Mesendoderm (in vitro differentiated cells): ENCODE results near the gene ARHGAP26.

Experiments
- DNase-seq: peaks from one replicate; pipeline ENCODE4 v3.0.0; 2013
- H2AK5ac ChIP-seq: 2 replicates; pipeline ENCODE4 v1.6.1; 2013; ENCODE audit warnings: low read length, inconsistent platforms
- H2BK120ac ChIP-seq: 2 replicates; pipeline ENCODE4 v1.6.1; 2013; ENCODE audit warnings: low read depth, mild to moderate bottlenecking, low read length, moderate library complexity, mixed read lengths
- H2BK15ac ChIP-seq: replicated peaks from 2 replicates; pipeline ENCODE4 v1.6.1; 2013; ENCODE audit warnings: low read depth, mild to moderate bottlenecking, moderate library complexity
- H2BK5ac ChIP-seq: 2 replicates; pipeline ENCODE4 v1.6.1; 2013; ENCODE audit warnings: low read length, inconsistent platforms
- H3K18ac ChIP-seq: 2 replicates; pipeline ENCODE4 v1.6.1; 2013; ENCODE audit warnings: mild to moderate bottlenecking, low read length, mixed read lengths
- H3K23ac ChIP-seq: one replicate; pipeline ENCODE4 v1.6.1; 2013; ENCODE audit warnings: low read length
- H3K27ac ChIP-seq: 2 replicates; pipeline ENCODE4 v1.5.1; 2013; ENCODE audit warnings: low read depth, mild to moderate bottlenecking, inconsistent platforms, low read length, moderate library complexity
- H3K27me3 ChIP-seq: 2 replicates; pipeline ENCODE4 v1.6.1; 2013; ENCODE audit warnings: low read length, control low read depth, mild to moderate bottlenecking, inconsistent platforms; ENCODE audit not compliant: insufficient read depth, poor library complexity
- H3K36me3 ChIP-seq: 2 replicates; pipeline ENCODE4 v1.6.1; 2013; ENCODE audit warnings: low read length, inconsistent platforms; ENCODE audit not compliant: control insufficient read depth, insufficient read depth
- H3K4ac ChIP-seq: one replicate; pipeline ENCODE4 v1.6.1; 2013; ENCODE audit warnings: low read depth, mild to moderate bottlenecking, low read length, moderate library complexity
- H3K4me1 ChIP-seq: 2 replicates; pipeline ENCODE4 v1.6.1; 2013; ENCODE audit warnings: low read depth, low read length, inconsistent platforms; ENCODE audit not compliant: control insufficient read depth
- H3K4me2 ChIP-seq: 2 replicates; pipeline ENCODE4 v1.6.1; 2013; ENCODE audit warnings: low read length
- H3K4me3 ChIP-seq: 2 replicates; pipeline ENCODE4 v1.5.1; 2013; ENCODE audit warnings: mild to moderate bottlenecking, low read length
- H3K56ac ChIP-seq: one replicate; pipeline ENCODE4 v1.6.1; 2013; ENCODE audit warnings: low read length
- H3K79me1 ChIP-seq: 2 replicates; pipeline ENCODE4 v1.6.1; 2013; ENCODE audit warnings: low read length, inconsistent platforms
- H3K79me2 ChIP-seq: 2 replicates; pipeline ENCODE4 v1.6.1; 2013; ENCODE audit warnings: mild to moderate bottlenecking, low read length; ENCODE audit not compliant: control insufficient read depth, insufficient read depth
- H3K9ac ChIP-seq: 2 replicates; pipeline ENCODE4 v1.6.1; 2013; ENCODE audit warnings: low read length, inconsistent platforms
- H4K5ac ChIP-seq: one replicate; pipeline ENCODE4 v1.6.1; 2013; ENCODE audit warnings: low read length
- H4K8ac ChIP-seq: one replicate; pipeline ENCODE4 v1.6.1; 2013; ENCODE audit warnings: low read depth, mild to moderate bottlenecking, control low read depth, low read length, moderate library complexity
- WGBS: extraction: QIAGEN DNeasy Blood & Tissue Kit; methylation state at CpG from one replicate; pipeline ENCODE4 v1.1.7; 2013; ENCODE audit warnings: low lambda C conversion rate, missing lambda C conversion rate; ENCODE audit not compliant: insufficient coverage; ENCODE audit errors: extremely low coverage; 5-methylcytosine and 5-hydroxymethylcytosine counted together

The ARHGAP26 gene

GRCh38 chr5:143080982-143081381 is 310.8 kb downstream of the ARHGAP26 start:
- no peak overlapping the region for H2BK120ac ChIP-seq

DNA sequence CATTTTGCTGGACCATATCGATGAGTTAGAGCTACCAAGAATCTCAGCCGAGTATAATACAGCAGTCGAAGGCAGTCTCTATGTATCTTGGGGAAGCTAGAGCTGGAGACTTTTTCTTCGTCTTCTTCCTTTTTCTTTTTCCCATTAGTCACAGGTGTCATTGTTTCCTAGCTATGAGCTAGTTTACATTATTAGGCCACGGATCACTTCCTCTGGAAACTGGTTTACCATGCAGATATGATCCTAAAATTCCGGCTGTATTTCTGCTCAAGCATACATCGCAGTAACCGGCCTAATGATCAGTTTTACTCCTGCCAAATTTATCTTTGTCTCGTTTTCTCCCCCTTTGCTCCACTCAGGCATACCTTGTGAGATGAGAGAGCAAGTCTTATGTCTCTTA is 312.8 kb downstream of the ARHGAP26 start:
- H3K27ac ChIP-seq, result no peak overlapping the region
- no peak overlapping the region for H3K4ac ChIP-seq
- DNase-seq, result no peak
- no peak overlapping the region for H3K4me3 ChIP-seq
- no peak overlapping the region for H3K4me2 ChIP-seq
- H3K4me1 ChIP-seq, result peaks cover 5% of the 10 kb centered on the region
- no peak overlapping the region for H3K56ac ChIP-seq
- H2AK5ac ChIP-seq, result no peak overlapping the region
- no peak overlapping the region for H2BK120ac ChIP-seq
- H2BK5ac ChIP-seq, result no peak overlapping the region
- H4K8ac ChIP-seq, result no peak overlapping the region
- H4K5ac ChIP-seq, result no peak overlapping the region
- H2BK15ac ChIP-seq, result no peak overlapping the region
- WGBS, result no CpG with 5 or more reads among the region's 9 CpGs
- no peaks in the 10 kb centered on the region for H3K79me1 ChIP-seq
- no peak overlapping the region for H3K18ac ChIP-seq
- H3K79me2 ChIP-seq, result no peaks in the 10 kb centered on the region
- H3K23ac ChIP-seq, result no peak overlapping the region
- no peak overlapping the region for H3K9ac ChIP-seq
- H3K36me3 ChIP-seq, result no peaks in the 10 kb centered on the region
- no peaks in the 10 kb centered on the region for H3K27me3 ChIP-seq

More at GRCh38 chr5:143080982-143081381, 310.8 kb downstream of the ARHGAP26 start:
- no peak for DNase-seq
- Histone ChIP-seq H3K56ac (no peak overlapping the region), H3K18ac (no peak overlapping the region), H2BK15ac (no peak overlapping the region), H3K27ac (no peak overlapping the region), H3K4me1 (peaks cover 7% of the 10 kb centered on the region), H3K9ac (no peak overlapping the region), H2BK5ac (no peak overlapping the region), H2AK5ac (no peak overlapping the region), H4K8ac (no peak overlapping the region), H3K79me2 (no peaks in the 10 kb centered on the region), H3K27me3 (no peaks in the 10 kb centered on the region), H3K79me1 (no peaks in the 10 kb centered on the region), H3K4ac (no peak overlapping the region), H3K23ac (no peak overlapping the region), H3K36me3 (no peaks in the 10 kb centered on the region), H3K4me3 (no peak overlapping the region), H4K5ac (no peak overlapping the region), H3K4me2 (no peak overlapping the region)
- WGBS, result no CpG with 5 or more reads among the region's 1 CpG

DNA sequence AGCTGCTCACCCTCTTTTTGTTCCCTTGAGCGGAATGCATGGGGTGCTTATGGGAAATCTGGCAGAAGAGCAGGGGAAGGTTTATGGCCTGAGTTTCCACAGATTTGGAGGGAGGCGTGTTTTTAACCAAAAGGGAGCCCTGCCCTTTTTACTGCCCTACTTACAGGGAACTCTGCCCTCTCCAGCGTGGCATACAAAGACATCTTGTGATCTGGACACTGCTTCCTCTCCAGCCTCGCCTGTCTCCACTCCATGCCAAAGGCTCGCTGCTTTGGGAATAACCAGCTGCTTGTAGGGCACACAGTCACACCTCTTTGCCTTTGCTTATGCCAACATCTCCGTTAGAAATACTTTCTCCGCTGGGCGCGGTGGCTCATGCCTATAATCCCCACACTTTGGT is 314.2 kb downstream of the ARHGAP26 start:
- Histone ChIP-seq H2BK120ac (no peak overlapping the region), H3K27me3 (no peaks in the 10 kb centered on the region), H3K4me3 (no peak overlapping the region), H3K4me2 (no peak overlapping the region), H3K56ac (no peak overlapping the region), H3K18ac (no peak overlapping the region), H3K23ac (no peak overlapping the region), H3K9ac (no peak overlapping the region), H3K79me2 (no peaks in the 10 kb centered on the region), H3K4me1 (peaks cover 4% of the 10 kb centered on the region), H2AK5ac (no peak overlapping the region), H4K8ac (no peak overlapping the region), H3K79me1 (no peaks in the 10 kb centered on the region), H2BK15ac (no peak overlapping the region), H3K4ac (no peak overlapping the region), H3K27ac (no peak overlapping the region), H3K36me3 (no peaks in the 10 kb centered on the region), H2BK5ac (no peak overlapping the region), H4K5ac (no peak overlapping the region)
- no peak for DNase-seq
- WGBS, result no CpG with 5 or more reads among the region's 9 CpGs

- H3K79me2 ChIP-seq, result no peaks in the 10 kb centered on the region
- no peak overlapping the region for H3K23ac ChIP-seq
- H3K56ac ChIP-seq, result no peak overlapping the region
- no peak for DNase-seq
- H4K5ac ChIP-seq, result no peak overlapping the region
- no peak overlapping the region for H3K9ac ChIP-seq
- no peak overlapping the region for H3K4ac ChIP-seq
- peak overlapping the region; percentile 13 for H2AK5ac ChIP-seq
- WGBS, result no CpG with 5 or more reads among the region's 6 CpGs
- H3K18ac ChIP-seq, result no peak overlapping the region
- H3K4me3 ChIP-seq, result no peak overlapping the region
- no peak overlapping the region for H2BK120ac ChIP-seq
- no peaks in the 10 kb centered on the region for H3K36me3 ChIP-seq
- no peak overlapping the region for H2BK5ac ChIP-seq
- H4K8ac ChIP-seq, result no peak overlapping the region
- no peak overlapping the region for H2BK15ac ChIP-seq
- H3K4me1 ChIP-seq, result peaks cover 4% of the 10 kb centered on the region
- no peak overlapping the region for H3K27ac ChIP-seq
- no peak overlapping the region for H3K4me2 ChIP-seq
- no peaks in the 10 kb centered on the region for H3K27me3 ChIP-seq
- H3K79me1 ChIP-seq, result no peaks in the 10 kb centered on the region
Measured at GRCh38 chr5:143085319-143085917, 315.2 kb downstream of the ARHGAP26 start.

DNA sequence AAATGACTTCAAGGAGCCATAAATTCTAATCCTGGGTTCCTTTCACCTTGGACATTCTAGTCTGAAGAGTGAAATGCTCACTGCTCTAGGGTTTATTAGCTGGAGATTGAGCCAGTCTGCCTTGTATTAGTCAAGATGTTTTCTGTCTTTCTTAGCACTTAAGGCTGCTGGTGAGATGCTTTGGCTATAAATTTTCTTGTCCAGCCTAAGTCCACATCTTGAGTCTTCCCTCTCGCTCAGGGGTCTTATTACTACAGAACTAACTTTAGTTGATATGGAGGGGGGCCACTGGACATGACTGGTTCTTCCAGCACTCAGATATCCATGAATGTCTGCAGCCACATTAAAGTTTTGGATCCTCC is 316.4 kb downstream of the ARHGAP26 start:
- H3K56ac ChIP-seq, result no peak overlapping the region
- no peak overlapping the region for H3K4me3 ChIP-seq
- no peaks in the 10 kb centered on the region for H3K36me3 ChIP-seq
- no peak overlapping the region for H4K8ac ChIP-seq
- DNase-seq, result no peak
- H2BK15ac ChIP-seq, result peak overlapping the region; percentile 45
- no peak overlapping the region for H3K4me2 ChIP-seq
- peaks cover 4% of the 10 kb centered on the region for H3K4me1 ChIP-seq
- H3K9ac ChIP-seq, result no peak overlapping the region
- peak overlapping the region; percentile 96 for H2BK120ac ChIP-seq
- H3K18ac ChIP-seq, result peak overlapping the region; percentile 53
- H2AK5ac ChIP-seq, result no peak overlapping the region
- no peak overlapping the region for H2BK5ac ChIP-seq
- no CpG with 5 or more reads among the region's 1 CpG for WGBS
- no peaks in the 10 kb centered on the region for H3K79me1 ChIP-seq
- no peak overlapping the region for H3K4ac ChIP-seq
- no peak overlapping the region for H3K23ac ChIP-seq
- no peak overlapping the region for H3K27ac ChIP-seq
- no peaks in the 10 kb centered on the region for H3K27me3 ChIP-seq
- no peak overlapping the region for H4K5ac ChIP-seq
- no peaks in the 10 kb centered on the region for H3K79me2 ChIP-seq
